Lower leg skin (tissue), 4 donors: ENCODE data around the gene AAGAB. TPM values are rescaled to one million over a fixed set of nuclear protein-coding genes. Genes with fewer than 3 reads are reported as not detected.
A peak's percentile ranks its signal among the peaks of the same experiment; 100 is the strongest.

Experiments
- DNase-seq, 2 donors: peaks; one replicate each; pipeline ENCODE4 v3.0.0-alpha.2; 2019; ENCODE audit warnings: low spot score in 2 of 2
- H3K4me3 ChIP-seq: fragments of 200-600 bp; sonication (generic); 2 replicates; pipeline ENCODE4 v1.5.1; 2017; ENCODE audit warnings: mild to moderate bottlenecking, low read depth; ENCODE audit not compliant: poor library complexity, severe bottlenecking
- POLR2A ChIP-seq, 2 donors: fragments of 450-650 bp; IDR thresholded peaks; one replicate each; pipeline ENCODE4 v1.6.1; 2016 to 2017; ENCODE audit warnings: antibody characterized with exemption in 2 of 2, mild to moderate bottlenecking in 1 of 2, moderate library complexity in 1 of 2
- WGBS, 2 donors: methylation state at CpG; one replicate each; pipeline ENCODE4 v1.1.5; 2018; 5-methylcytosine and 5-hydroxymethylcytosine counted together
- intact Hi-C: fragments of 100-400 bp; cut with DNase I; formaldehyde crosslinking; loops from one replicate; pipeline ENCODE4 v1.15.0; 2023; ENCODE audit warnings: low total_unique reads
- total RNA-seq, 4 donors: library from RNA; depleted of rRNA; stranded (reverse); fragments of >200 nt; gene quantifications; one replicate each; pipeline ENCODE4 v1.1.0, GENCODE V29; 2016
- TF ChIP-seq, protein P1 (sequence below), 3 donors: fragments of 450-650 bp; IDR thresholded peaks; one replicate each; pipeline ENCODE4 v1.5.1; 2016; ENCODE audit warnings: antibody characterized with exemption in 3 of 3, mild to moderate bottlenecking in 3 of 3, moderate library complexity in 2 of 3

AAGAB gene
- total RNA-seq, 4 donors from 2014 or later = 11.3 to 23.4 (median 17.5) TPM

DNA sequence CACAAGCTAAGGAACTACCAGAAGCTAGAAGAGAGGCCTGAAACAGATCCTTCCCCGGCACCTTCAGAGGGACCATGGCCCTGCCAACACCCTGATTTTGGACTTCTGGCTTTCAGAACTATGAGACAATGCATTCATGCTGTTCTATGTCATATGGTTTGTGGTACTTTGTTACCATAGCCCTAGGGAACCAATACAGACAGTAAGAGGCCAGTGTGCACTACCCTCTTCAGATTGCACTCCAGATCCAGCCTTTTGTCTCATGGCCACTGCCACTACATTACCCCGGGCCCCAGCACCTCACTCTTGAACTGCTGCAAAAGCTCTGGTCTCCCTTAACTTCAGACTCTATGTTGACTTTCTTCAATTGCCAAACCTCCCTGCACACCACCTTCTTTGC is 24.0 kb downstream of the AAGAB start:
- intact Hi-C loops = no loop called here
- 82 to 98% methylated on average over 2 of the region's 2 CpGs for WGBS, 2 donors
- no peak for DNase-seq
- H3K4me3 ChIP-seq = no peak overlapping the region
- no peak for TF ChIP-seq POLR2A (IDR thresholded peaks at IDR 0.05)
- TF ChIP-seq, protein P1, sequence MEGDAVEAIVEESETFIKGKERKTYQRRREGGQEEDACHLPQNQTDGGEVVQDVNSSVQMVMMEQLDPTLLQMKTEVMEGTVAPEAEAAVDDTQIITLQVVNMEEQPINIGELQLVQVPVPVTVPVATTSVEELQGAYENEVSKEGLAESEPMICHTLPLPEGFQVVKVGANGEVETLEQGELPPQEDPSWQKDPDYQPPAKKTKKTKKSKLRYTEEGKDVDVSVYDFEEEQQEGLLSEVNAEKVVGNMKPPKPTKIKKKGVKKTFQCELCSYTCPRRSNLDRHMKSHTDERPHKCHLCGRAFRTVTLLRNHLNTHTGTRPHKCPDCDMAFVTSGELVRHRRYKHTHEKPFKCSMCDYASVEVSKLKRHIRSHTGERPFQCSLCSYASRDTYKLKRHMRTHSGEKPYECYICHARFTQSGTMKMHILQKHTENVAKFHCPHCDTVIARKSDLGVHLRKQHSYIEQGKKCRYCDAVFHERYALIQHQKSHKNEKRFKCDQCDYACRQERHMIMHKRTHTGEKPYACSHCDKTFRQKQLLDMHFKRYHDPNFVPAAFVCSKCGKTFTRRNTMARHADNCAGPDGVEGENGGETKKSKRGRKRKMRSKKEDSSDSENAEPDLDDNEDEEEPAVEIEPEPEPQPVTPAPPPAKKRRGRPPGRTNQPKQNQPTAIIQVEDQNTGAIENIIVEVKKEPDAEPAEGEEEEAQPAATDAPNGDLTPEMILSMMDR (IDR thresholded peaks at IDR 0.05) = no peak

DNA sequence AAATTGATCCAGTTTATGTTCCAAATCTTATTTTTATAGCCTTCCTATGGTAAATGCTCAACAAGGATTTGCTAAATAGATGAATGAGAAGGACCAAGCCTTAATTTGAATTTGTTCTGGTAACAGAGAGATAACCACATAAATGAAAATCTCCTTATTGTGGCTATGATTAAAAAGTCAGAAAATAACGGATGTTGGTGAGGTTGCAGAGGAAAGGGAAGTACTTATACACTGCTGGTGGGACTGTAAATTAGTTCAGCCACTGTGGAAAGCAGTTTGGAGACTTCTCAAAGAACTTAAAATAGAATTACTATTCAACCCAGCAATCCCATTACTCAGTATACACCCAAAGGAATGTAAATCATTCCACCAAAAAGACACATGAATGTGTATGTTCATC is 26.2 kb downstream of the AAGAB start:
- 59 to 79% methylated on average over 1 of the region's 1 CpG for WGBS, 2 donors
- intact Hi-C loops = no loop called here
- TF ChIP-seq POLR2A (IDR thresholded peaks at IDR 0.05) = no peak
- TF ChIP-seq, protein P1 (IDR thresholded peaks at IDR 0.05) = no peak
- no peak for DNase-seq
- H3K4me3 ChIP-seq = no peak overlapping the region

DNA sequence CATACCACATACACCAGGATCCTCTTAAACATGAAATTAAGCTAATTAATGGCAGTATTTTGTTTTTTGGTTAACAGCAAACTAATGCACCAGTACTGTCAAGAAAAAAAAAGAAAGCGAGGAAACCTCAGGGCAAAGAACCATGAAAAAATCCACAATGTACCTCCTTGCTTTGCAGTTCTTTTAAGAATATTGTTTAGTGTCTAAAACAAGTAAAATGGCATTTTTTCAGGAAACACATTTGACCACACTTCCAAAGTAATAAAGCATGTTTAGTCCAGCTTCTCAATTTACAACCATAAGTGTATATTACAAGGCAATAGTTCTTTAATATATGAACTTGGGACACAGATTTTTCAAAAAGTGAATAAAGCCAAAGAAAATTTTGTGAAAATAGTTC is 26.6 kb downstream of the AAGAB start:
- DNase-seq = no peak
- 94 to 96% methylated on average over 1 of the region's 1 CpG for WGBS, 2 donors
- TF ChIP-seq POLR2A (IDR thresholded peaks at IDR 0.05) = no peak
- TF ChIP-seq, protein P1 (IDR thresholded peaks at IDR 0.05) = no peak
- H3K4me3 ChIP-seq = no peak overlapping the region
- intact Hi-C loops = no loop called here

DNA sequence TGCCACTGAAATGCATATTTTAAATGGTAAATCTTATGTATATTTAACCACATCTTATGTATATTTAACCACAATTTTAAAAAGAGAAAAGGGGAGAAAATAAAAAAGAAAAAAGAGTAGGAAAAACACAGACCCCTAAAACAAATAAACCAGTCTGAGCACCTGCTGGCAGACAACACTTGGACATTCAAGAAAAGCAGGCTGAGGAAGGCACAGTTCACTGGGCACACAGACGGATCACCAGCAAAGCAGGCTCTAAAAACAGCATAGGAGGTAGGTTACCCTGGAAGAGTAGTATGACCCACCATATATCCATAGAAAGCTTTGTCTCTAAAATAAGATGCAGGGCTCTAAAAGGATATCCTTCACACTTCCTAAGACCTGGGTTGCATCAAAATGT is 27.0 kb downstream of the AAGAB start:
- 67 to 68% methylated on average over 1 of the region's 1 CpG for WGBS, 2 donors
- TF ChIP-seq POLR2A (IDR thresholded peaks at IDR 0.05) = no peak
- TF ChIP-seq, protein P1 (IDR thresholded peaks at IDR 0.05) = no peak
- H3K4me3 ChIP-seq = no peak overlapping the region
- DNase-seq = no peak
- intact Hi-C loops = no loop called here

DNA sequence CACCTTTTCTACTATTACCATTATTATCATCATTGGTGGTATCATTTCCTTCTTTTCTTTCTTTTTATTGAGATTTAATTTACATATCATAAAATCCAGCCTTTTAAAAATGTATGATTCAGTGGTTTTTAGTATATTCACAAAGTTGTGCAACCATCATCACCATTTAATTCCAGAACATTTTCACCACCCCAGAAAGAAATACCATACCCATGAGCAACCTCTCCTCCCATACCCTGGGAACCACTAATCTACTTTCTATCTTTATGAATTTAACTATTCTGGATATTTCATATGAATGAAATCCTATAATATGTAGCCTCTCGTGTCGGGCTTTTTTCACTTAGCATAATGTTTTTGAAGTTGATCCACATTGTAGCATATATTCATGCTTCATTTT is 29.1 kb downstream of the AAGAB start:
- intact Hi-C loops = no loop called here
- WGBS, 2 donors = 61 to 86% methylated on average over 2 of the region's 2 CpGs
- no peak for TF ChIP-seq POLR2A (IDR thresholded peaks at IDR 0.05)
- TF ChIP-seq, protein P1 (IDR thresholded peaks at IDR 0.05) = no peak
- H3K4me3 ChIP-seq = no peak overlapping the region
- no peak for DNase-seq

DNA sequence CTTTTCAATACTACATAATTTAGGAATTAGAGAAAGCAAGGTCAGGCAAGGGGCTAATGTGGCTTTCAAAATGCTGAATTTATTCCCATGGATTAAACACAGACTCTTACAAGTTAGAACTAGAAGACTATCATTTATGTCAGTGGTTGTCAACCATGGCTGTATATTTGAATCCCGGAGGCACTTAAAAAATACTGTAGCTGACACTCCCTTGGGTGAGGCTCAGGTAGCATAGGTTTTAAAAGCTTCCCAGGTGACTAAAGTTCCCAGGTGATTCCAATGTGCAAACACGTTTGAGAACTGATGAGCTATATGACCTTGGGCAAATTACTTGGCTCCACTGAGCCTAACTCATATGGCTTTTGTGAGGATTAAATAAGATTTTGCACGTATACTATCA is 29.6 kb downstream of the AAGAB start:
- intact Hi-C loops = no loop called here
- 61 to 71% methylated on average over 3 of the region's 3 CpGs for WGBS, 2 donors
- H3K4me3 ChIP-seq = no peak overlapping the region
- peak in 1 of 2 donors; percentile 32 for DNase-seq
- TF ChIP-seq, protein P1 (IDR thresholded peaks at IDR 0.05) = no peak
- TF ChIP-seq POLR2A (IDR thresholded peaks at IDR 0.05) = no peak
